ENCODE results near the gene C12orf56. TPM values are rescaled to one million over a fixed set of nuclear protein-coding genes. Genes with fewer than 3 reads are reported as not detected.

The C12orf56 gene
- polyA plus RNA-seq, 1 donor (not counting 4 experiments of a cell fraction or from before 2014, with no cell fraction given), result 0.14 TPM

DNA sequence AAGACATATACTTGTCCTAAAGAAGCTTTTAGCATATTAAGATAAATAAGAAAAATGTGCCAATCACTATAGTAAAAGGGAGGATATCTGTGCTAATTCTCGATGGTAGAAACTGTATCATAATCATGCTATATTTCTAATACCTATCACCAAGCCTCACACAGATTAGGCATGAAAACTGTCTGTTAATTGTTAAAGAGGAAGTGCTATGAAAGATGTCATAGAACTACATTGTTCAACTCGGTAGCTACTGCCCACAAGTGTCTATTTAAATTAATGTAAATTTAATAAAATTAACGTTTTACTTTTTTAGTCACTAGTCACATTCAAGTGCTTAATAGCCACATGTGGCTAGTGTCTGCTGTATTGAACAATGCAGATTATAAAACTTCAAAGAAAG lies 90.9 kb downstream of the C12orf56 start:
- H3K9ac ChIP-seq (ENCODE audit: control insufficient read depth, extremely low read depth, insufficient read depth, low read length), result no peak overlapping the region
- no peaks in the 10 kb centered on the region for H3K4me1 ChIP-seq (ENCODE audit: control insufficient read depth, extremely low read depth, insufficient read depth, low read length)
- TF ChIP-seq, protein P1, sequence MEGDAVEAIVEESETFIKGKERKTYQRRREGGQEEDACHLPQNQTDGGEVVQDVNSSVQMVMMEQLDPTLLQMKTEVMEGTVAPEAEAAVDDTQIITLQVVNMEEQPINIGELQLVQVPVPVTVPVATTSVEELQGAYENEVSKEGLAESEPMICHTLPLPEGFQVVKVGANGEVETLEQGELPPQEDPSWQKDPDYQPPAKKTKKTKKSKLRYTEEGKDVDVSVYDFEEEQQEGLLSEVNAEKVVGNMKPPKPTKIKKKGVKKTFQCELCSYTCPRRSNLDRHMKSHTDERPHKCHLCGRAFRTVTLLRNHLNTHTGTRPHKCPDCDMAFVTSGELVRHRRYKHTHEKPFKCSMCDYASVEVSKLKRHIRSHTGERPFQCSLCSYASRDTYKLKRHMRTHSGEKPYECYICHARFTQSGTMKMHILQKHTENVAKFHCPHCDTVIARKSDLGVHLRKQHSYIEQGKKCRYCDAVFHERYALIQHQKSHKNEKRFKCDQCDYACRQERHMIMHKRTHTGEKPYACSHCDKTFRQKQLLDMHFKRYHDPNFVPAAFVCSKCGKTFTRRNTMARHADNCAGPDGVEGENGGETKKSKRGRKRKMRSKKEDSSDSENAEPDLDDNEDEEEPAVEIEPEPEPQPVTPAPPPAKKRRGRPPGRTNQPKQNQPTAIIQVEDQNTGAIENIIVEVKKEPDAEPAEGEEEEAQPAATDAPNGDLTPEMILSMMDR (optimal IDR thresholded peaks at IDR 0.05 in 1 of 3, IDR thresholded peaks at IDR 0.05 in 1 of 3, conservative IDR thresholded peaks at IDR 0.05 in 1 of 3; ENCODE audit: extremely low read depth in 1 of 3, insufficient read depth in 2 of 3, low read length in 3 of 3), result no peak
- no peak for TF ChIP-seq EZH2 (IDR thresholded peaks at IDR 0.05; ENCODE audit: low read length)
- H3K36me3 ChIP-seq (ENCODE audit: control insufficient read depth in 2 of 2, extremely low read depth in 1 of 2, insufficient read depth in 2 of 2, low read length in 2 of 2), result no peaks in the 10 kb centered on the region
- DNase-seq (ENCODE audit: low read depth, low spot score), result no peak
- FAIRE-seq, result no peak
- H3K79me2 ChIP-seq (ENCODE audit: control insufficient read depth, insufficient read depth, low read length), result no peaks in the 10 kb centered on the region
- H3K27me3 ChIP-seq (ENCODE audit: control insufficient read depth, extremely low read depth, insufficient read depth, low read length), result no peaks in the 10 kb centered on the region
- H3K4me3 ChIP-seq (ENCODE audit: control insufficient read depth in 2 of 3, extremely low read depth in 1 of 3, insufficient read depth in 2 of 3, low read depth in 1 of 3, low read length in 3 of 3), result no peak overlapping the region
- no peaks in the 10 kb centered on the region for H3K9me3 ChIP-seq (ENCODE audit: control insufficient read depth, low read depth, low read length)
- dilution Hi-C loops (cut with MboI; ENCODE audit: extremely low pct_ligation_motif_present, low sequenced_read_pairs), result no loop called here
- H3K27ac ChIP-seq (ENCODE audit: control insufficient read depth, insufficient read depth, low read length), result no peak overlapping the region
- H2AFZ ChIP-seq (ENCODE audit: control insufficient read depth, low read length), result no peak overlapping the region
- no peaks in the 10 kb centered on the region for H4K20me1 ChIP-seq (ENCODE audit: control insufficient read depth, extremely low read depth, insufficient read depth, low read length)
- no peak overlapping the region for H3K4me2 ChIP-seq (ENCODE audit: control insufficient read depth, extremely low read depth, insufficient read depth, low read depth, low read length)
- H3K9me1 ChIP-seq (ENCODE audit: control insufficient read depth, extremely low read depth, insufficient read depth, low read length), result no peaks in the 10 kb centered on the region

GRCh38 chr12:64296301-64296700 lies 94.3 kb downstream of the C12orf56 start:
- Histone ChIP-seq H3K9me3 (ENCODE audit: control insufficient read depth, low read depth, low read length) (no peaks in the 10 kb centered on the region), H3K79me2 (ENCODE audit: control insufficient read depth, insufficient read depth, low read length) (no peaks in the 10 kb centered on the region), H2AFZ (ENCODE audit: control insufficient read depth, low read length) (no peak overlapping the region), H3K9ac (ENCODE audit: control insufficient read depth, extremely low read depth, insufficient read depth, low read length) (no peak overlapping the region), H3K36me3 (ENCODE audit: control insufficient read depth in 2 of 2, extremely low read depth in 1 of 2, insufficient read depth in 2 of 2, low read length in 2 of 2) (no peaks in the 10 kb centered on the region), H3K4me1 (ENCODE audit: control insufficient read depth, extremely low read depth, insufficient read depth, low read length) (no peaks in the 10 kb centered on the region), H3K27me3 (ENCODE audit: control insufficient read depth, extremely low read depth, insufficient read depth, low read length) (no peaks in the 10 kb centered on the region), H3K4me3 (ENCODE audit: control insufficient read depth in 2 of 3, extremely low read depth in 1 of 3, insufficient read depth in 2 of 3, low read depth in 1 of 3, low read length in 3 of 3) (no peak overlapping the region), H3K4me2 (ENCODE audit: control insufficient read depth, extremely low read depth, insufficient read depth, low read depth, low read length) (no peak overlapping the region), H3K9me1 (ENCODE audit: control insufficient read depth, extremely low read depth, insufficient read depth, low read length) (no peaks in the 10 kb centered on the region), H4K20me1 (ENCODE audit: control insufficient read depth, extremely low read depth, insufficient read depth, low read length) (no peaks in the 10 kb centered on the region), H3K27ac (ENCODE audit: control insufficient read depth, insufficient read depth, low read length) (no peak overlapping the region)
- no peak for TF ChIP-seq EZH2 (IDR thresholded peaks at IDR 0.05; ENCODE audit: low read length)
- TF ChIP-seq, protein P1 (optimal IDR thresholded peaks at IDR 0.05 in 1 of 3, IDR thresholded peaks at IDR 0.05 in 1 of 3, conservative IDR thresholded peaks at IDR 0.05 in 1 of 3; ENCODE audit: extremely low read depth in 1 of 3, insufficient read depth in 2 of 3, low read length in 3 of 3), result no peak
- FAIRE-seq, result no peak
- no peak for DNase-seq (ENCODE audit: low read depth, low spot score)
- dilution Hi-C loops (cut with MboI; ENCODE audit: extremely low pct_ligation_motif_present, low sequenced_read_pairs), result no loop called here

Measured in keratinocyte (primary cell).